ENCODE data around the gene IL1RL2. TPM values are rescaled to one million over a fixed set of nuclear protein-coding genes. Genes with fewer than 3 reads are reported as not detected.

IL1RL2 gene
- total and polyA plus RNA-seq, 2 of the 8 experiments (the other 6 are each of a cell fraction or from before 2014, with no cell fraction given): not detected

GRCh38 chr2:102285368-102285767 is 98.5 kb downstream of the IL1RL2 start:
- no peak overlapping the region for H2AK5ac ChIP-seq (ENCODE audit: low read depth, low read length)
- H3K23me2 ChIP-seq (ENCODE audit: low read depth, low read length): no peaks in the 10 kb centered on the region
- DNase-seq (ENCODE audit: low read depth in 1 of 2, low spot score in 2 of 2) (no peak), FAIRE-seq (no peak)
- no peak overlapping the region for H2BK5ac ChIP-seq (ENCODE audit: low read depth, low read length)
- no peak overlapping the region for H4K5ac ChIP-seq (ENCODE audit: insufficient read length, low read depth, low read length)
- H3K4me2 ChIP-seq (ENCODE audit: insufficient read depth in 1 of 2, low read depth in 2 of 2, low read length in 2 of 2): no peak overlapping the region
- H2BK12ac ChIP-seq (ENCODE audit: low read depth, low read length): no peak overlapping the region
- no peak overlapping the region for H3K4me3 ChIP-seq (ENCODE audit: extremely low read depth in 1 of 4, insufficient read depth in 2 of 4, low read depth in 3 of 4, low read length in 4 of 4)
- H3K9ac ChIP-seq (replicated peaks in 1 of 4; ENCODE audit: extremely low read depth in 1 of 4, low read depth in 3 of 4, low read length in 3 of 4): no peak overlapping the region
- no peaks in the 10 kb centered on the region for H4K20me1 ChIP-seq (replicated peaks in 1 of 2; ENCODE audit: control insufficient read depth in 1 of 2, insufficient read depth in 2 of 2, low read length in 2 of 2)
- no peak overlapping the region for H3K14ac ChIP-seq (ENCODE audit: insufficient read length)
- H4K91ac ChIP-seq (replicated peaks; ENCODE audit: insufficient read length, low read length): no peak overlapping the region
- H3K79me1 ChIP-seq (ENCODE audit: low read depth, low read length): no peaks in the 10 kb centered on the region
- no peak overlapping the region for H3K4ac ChIP-seq (replicated peaks; ENCODE audit: insufficient read length, low read depth, low read length)
- CTCF ChIA-PET (ENCODE audit: partially characterized antibody): interaction anchor here (0.8 to 1.5 kb wide), 6 partner anchors 8 to 279 kb away, joined by 3 to 5 read pairs (median 4); no protein-coding TSS in a partner anchor
- H2BK120ac ChIP-seq (replicated peaks; ENCODE audit: low read depth, low read length): no peak overlapping the region
- H3K4me1 ChIP-seq (replicated peaks in 1 of 4; ENCODE audit: control insufficient read depth in 3 of 4, insufficient read depth in 4 of 4, low read length in 3 of 4): no peaks in the 10 kb centered on the region
- no peaks in the 10 kb centered on the region for H3K79me2 ChIP-seq (ENCODE audit: control insufficient read depth in 1 of 2, insufficient read depth in 2 of 2, low read length in 2 of 2)
- no peak overlapping the region for H3K18ac ChIP-seq (ENCODE audit: extremely low read depth, low read length)
- TF ChIP-seq TBP (IDR thresholded peaks at IDR 0.05; ENCODE audit: low read depth, low read length): no peak
- no peak for TF ChIP-seq SP1 (IDR thresholded peaks at IDR 0.05; ENCODE audit: low read depth, low read length)
- no peak for TF ChIP-seq FOSL1 (IDR thresholded peaks at IDR 0.05; ENCODE audit: insufficient read depth, low read depth, low read length)
- no peak for TF ChIP-seq BACH1 (IDR thresholded peaks at IDR 0.05; ENCODE audit: low read length)
- TF ChIP-seq JUND (IDR thresholded peaks at IDR 0.05; ENCODE audit: low read length): no peak
- no peak for TF ChIP-seq KDM5A (IDR thresholded peaks at IDR 0.05; ENCODE audit: low read length)
- no peak for TF ChIP-seq TEAD4 (IDR thresholded peaks at IDR 0.05; ENCODE audit: low read depth, low read length)
- TF ChIP-seq EP300 (IDR thresholded peaks at IDR 0.05; ENCODE audit: borderline replicate concordance in 1 of 2, low read depth in 2 of 2, low read length in 2 of 2): no peak
- TF ChIP-seq SIX5 (IDR thresholded peaks at IDR 0.05; ENCODE audit: low read depth, low read length): no peak
- no peak for TF ChIP-seq SP2 (IDR thresholded peaks at IDR 0.05; ENCODE audit: low read length)
- TF ChIP-seq TCF12 (IDR thresholded peaks at IDR 0.05; ENCODE audit: low read depth, low read length): no peak
- no peak for TF ChIP-seq CTBP2 (IDR thresholded peaks at IDR 0.05; ENCODE audit: borderline replicate concordance, insufficient read depth, insufficient read length, low read length)
- no peak for TF ChIP-seq NRF1 (IDR thresholded peaks at IDR 0.05; ENCODE audit: low read depth, low read length)
- 92% methylated on average over 2 of the region's 2 CpGs; no CpG with 5 or more reads in 1 of the 2 experiments for WGBS, 2 experiments (ENCODE audit: extremely low coverage in 1 of 2, insufficient coverage in 1 of 2, insufficient read length in 1 of 2, insufficient replicate concordance in 2 of 2, low coverage in 1 of 2, low lambda C conversion rate in 2 of 2, missing lambda C conversion rate in 1 of 2)
- no peak overlapping the region for H3K27ac ChIP-seq (ENCODE audit: low read depth, low read length)
- POLR2A ChIA-PET (ENCODE audit: partially characterized antibody): no interaction called here
- H2BK15ac ChIP-seq (ENCODE audit: low read length): no peak overlapping the region
- no peak overlapping the region for H2AFZ ChIP-seq (ENCODE audit: low read length)
- peaks cover 0 to 1% (median 0%) of the 10 kb centered on the region in 4 experiments; a peak in 1 of 7 replicates for H3K27me3 ChIP-seq (replicated peaks in 1 of 4; ENCODE audit: control insufficient read depth in 3 of 4, extremely low read depth in 1 of 4, insufficient read depth in 3 of 4, low read length in 3 of 4)
- H3K56ac ChIP-seq (replicated peaks; ENCODE audit: insufficient read length, low read depth, low read length): no peak overlapping the region
- H4K8ac ChIP-seq (ENCODE audit: extremely low read depth, insufficient read depth, low read length): no peak overlapping the region
- no peaks in the 10 kb centered on the region for H3K9me3 ChIP-seq (ENCODE audit: insufficient read depth in 2 of 2, low read depth in 1 of 2, low read length in 1 of 2)
- H3K23ac ChIP-seq (ENCODE audit: insufficient read length): no peak overlapping the region
- H3K36me3 ChIP-seq (ENCODE audit: control insufficient read depth in 2 of 4, insufficient read depth in 4 of 4, low read length in 3 of 4): no peaks in the 10 kb centered on the region
- H2BK20ac ChIP-seq (ENCODE audit: low read length): no peak overlapping the region
